ENCODE measurements around the gene VAT1L.

- TF ChIP-seq CTCF (IDR thresholded peaks at IDR 0.05; ENCODE audit: low read length) = no peak
- no peak for TF ChIP-seq EZH2 (IDR thresholded peaks at IDR 0.05; ENCODE audit: borderline replicate concordance, low read length)
Observed at GRCh38 chr16:77856438-77857160, 68.2 kb downstream of the VAT1L start.

Measured in OCI-LY1 (cell line).